Measurements from ENCODE around the gene EXOG.

- TF ChIP-seq CTCF (IDR thresholded peaks at IDR 0.05; ENCODE audit: low read length) (no peak), EZH2 (IDR thresholded peaks at IDR 0.05; ENCODE audit: borderline replicate concordance, low read length) (no peak)
Measured at GRCh38 chr3:38490281-38491030, 5.7 kb upstream of the EXOG start.

Data from OCI-LY1 (cell line).